HPDE6-E6E7 (cell line): Measurements from ENCODE around the gene CCDC86.

Experiments used
- DNase-seq: peaks from one replicate; pipeline ENCODE4 v3.0.0; 2011; ENCODE audit warnings: missing footprints; ENCODE audit errors: extremely low spot score

Gene CCDC86

GRCh38 chr11:60831501-60832079 is 10.3 kb upstream of the CCDC86 start:
- no peak for DNase-seq

- DNase-seq, result no peak
Measured at GRCh38 chr11:60834742-60835533, 7.0 kb upstream of the CCDC86 start.

GRCh38 chr11:60835534-60835846 is 6.4 kb upstream of the CCDC86 start:
- DNase-seq, result no peak

- no peak for DNase-seq
Measured at GRCh38 chr11:60836866-60837515, 4.9 kb upstream of the CCDC86 start.

GRCh38 chr11:60838132-60838531 is 3.8 kb upstream of the CCDC86 start:
- DNase-seq, result no peak

- DNase-seq, result no peak
Measured at GRCh38 chr11:60840470-60841430, 1.2 kb upstream of the CCDC86 start.

- no peak for DNase-seq
Measured at GRCh38 chr11:60842668-60843600, 1.0 kb downstream of the CCDC86 start.

GRCh38 chr11:60844045-60844869 is 2.3 kb downstream of the CCDC86 start:
- no peak for DNase-seq

- DNase-seq, result no peak
Measured at GRCh38 chr11:60844870-60845221, 2.9 kb downstream of the CCDC86 start.

- no peak for DNase-seq
Measured at GRCh38 chr11:60845338-60845737, 3.4 kb downstream of the CCDC86 start.

- no peak for DNase-seq
Measured at GRCh38 chr11:60847281-60847680, 5.4 kb downstream of the CCDC86 start.

GRCh38 chr11:60847896-60848295 is 6.0 kb downstream of the CCDC86 start:
- no peak for DNase-seq

GRCh38 chr11:60848714-60849151 is 6.8 kb downstream of the CCDC86 start:
- DNase-seq, result no peak

- no peak for DNase-seq
Measured at GRCh38 chr11:60849641-60850520, 8.0 kb downstream of the CCDC86 start.

- DNase-seq, result no peak
Measured at GRCh38 chr11:60851327-60852104, 9.6 kb downstream of the CCDC86 start.

GRCh38 chr11:60852117-60852981 is 10.4 kb downstream of the CCDC86 start:
- no peak for DNase-seq
